ENCODE data around the gene LMBR1L.
A peak's percentile ranks its signal among the peaks of the same experiment; 100 is the strongest.

Gene LMBR1L

GRCh38 chr12:49088150-49088931 lies 22.3 kb downstream of the LMBR1L start:
- no peak overlapping the region for H2BK15ac ChIP-seq (ENCODE audit: low read depth, poor library complexity, severe bottlenecking)
- H2BK120ac ChIP-seq (ENCODE audit: low read depth, low read length): no peak overlapping the region
- H3K4ac ChIP-seq (ENCODE audit: low read depth in 1 of 2, low read length in 2 of 2): no peak overlapping the region
- no peak overlapping the region for H4K91ac ChIP-seq (ENCODE audit: low read length)
- H2BK12ac ChIP-seq (ENCODE audit: low read length in 2 of 2): no peak overlapping the region
- H3K27me3 ChIP-seq (ENCODE audit: control insufficient read depth in 1 of 2, insufficient read depth in 1 of 2, low read length in 2 of 2): peaks cover 46 to 58% of the 10 kb centered on the region in 2 experiments
- peak; percentile 87 for DNase-seq
- no peak overlapping the region for H3K27ac ChIP-seq (ENCODE audit: low read length, poor library complexity, severe bottlenecking)
- H3K9ac ChIP-seq (ENCODE audit: low read length): no peak overlapping the region
- no peak overlapping the region for H3K23ac ChIP-seq (ENCODE audit: low read length in 2 of 2)
- no peak overlapping the region for H2AFZ ChIP-seq (ENCODE audit: low read depth, low read length)
- no peak overlapping the region for H2AK5ac ChIP-seq (ENCODE audit: low read length, severe bottlenecking)
- no peaks in the 10 kb centered on the region for H3K36me3 ChIP-seq (ENCODE audit: control insufficient read depth in 1 of 2, insufficient read depth in 2 of 2, low read depth in 1 of 2, low read length in 2 of 2)
- no peak overlapping the region for H4K8ac ChIP-seq (ENCODE audit: low read length)
- H3K4me3 ChIP-seq (ENCODE audit: insufficient read depth in 1 of 2, low read depth in 1 of 2, low read length in 2 of 2): no peak overlapping the region
- peaks cover 25% of the 10 kb centered on the region for H3K4me1 ChIP-seq (ENCODE audit: control insufficient read depth, insufficient read depth, low read depth, low read length)
- no peak overlapping the region for H3K18ac ChIP-seq (ENCODE audit: low read depth in 1 of 2, low read length in 2 of 2)
- H2BK5ac ChIP-seq (ENCODE audit: low read depth, low read length, poor library complexity, severe bottlenecking): no peak overlapping the region
- WGBS: 2% methylated on average over 14 of the region's 18 CpGs
- H3K79me1 ChIP-seq (replicated peaks; ENCODE audit: low read length, poor library complexity, severe bottlenecking): no peaks in the 10 kb centered on the region
- no peak overlapping the region for H3K14ac ChIP-seq (ENCODE audit: low read length in 2 of 2)
- H3K9me3 ChIP-seq (ENCODE audit: control insufficient read depth, low read length): no peaks in the 10 kb centered on the region
- H3K4me2 ChIP-seq (ENCODE audit: low read length, poor library complexity, severe bottlenecking): peak overlapping the region; percentile 67

GRCh38 chr12:49086116-49086515 lies 24.5 kb downstream of the LMBR1L start:
- Histone ChIP-seq H2AK5ac (ENCODE audit: low read length, severe bottlenecking) (no peak overlapping the region), H3K9ac (ENCODE audit: low read length) (no peak overlapping the region), H3K27ac (ENCODE audit: low read length, poor library complexity, severe bottlenecking) (no peak overlapping the region), H3K14ac (ENCODE audit: low read length in 2 of 2) (no peak overlapping the region), H2BK12ac (ENCODE audit: low read length in 2 of 2) (no peak overlapping the region), H4K8ac (ENCODE audit: low read length) (no peak overlapping the region), H3K23ac (ENCODE audit: low read length in 2 of 2) (no peak overlapping the region), H3K4me2 (ENCODE audit: low read length, poor library complexity, severe bottlenecking) (no peak overlapping the region), H3K36me3 (ENCODE audit: control insufficient read depth in 1 of 2, insufficient read depth in 2 of 2, low read depth in 1 of 2, low read length in 2 of 2) (no peaks in the 10 kb centered on the region), H3K18ac (ENCODE audit: low read depth in 1 of 2, low read length in 2 of 2) (no peak overlapping the region), H2BK120ac (ENCODE audit: low read depth, low read length) (no peak overlapping the region), H3K4me3 (ENCODE audit: insufficient read depth in 1 of 2, low read depth in 1 of 2, low read length in 2 of 2) (no peak overlapping the region), H3K4me1 (ENCODE audit: control insufficient read depth, insufficient read depth, low read depth, low read length) (peaks cover 15% of the 10 kb centered on the region), H2AFZ (ENCODE audit: low read depth, low read length) (no peak overlapping the region), H4K91ac (ENCODE audit: low read length) (no peak overlapping the region), H3K79me1 (replicated peaks; ENCODE audit: low read length, poor library complexity, severe bottlenecking) (no peaks in the 10 kb centered on the region), H2BK15ac (ENCODE audit: low read depth, poor library complexity, severe bottlenecking) (no peak overlapping the region), H3K9me3 (ENCODE audit: control insufficient read depth, low read length) (no peaks in the 10 kb centered on the region), H2BK5ac (ENCODE audit: low read depth, low read length, poor library complexity, severe bottlenecking) (no peak overlapping the region), H3K27me3 (ENCODE audit: control insufficient read depth in 1 of 2, insufficient read depth in 1 of 2, low read length in 2 of 2) (peaks cover 30 to 42% of the 10 kb centered on the region in 2 experiments), H3K4ac (ENCODE audit: low read depth in 1 of 2, low read length in 2 of 2) (no peak overlapping the region)
- DNase-seq: no peak
- WGBS: 83% methylated on average over 2 of the region's 3 CpGs

- H3K27ac ChIP-seq (ENCODE audit: low read length, poor library complexity, severe bottlenecking): no peak overlapping the region
- no peaks in the 10 kb centered on the region for H3K9me3 ChIP-seq (ENCODE audit: control insufficient read depth, low read length)
- no peaks in the 10 kb centered on the region for H3K79me1 ChIP-seq (replicated peaks; ENCODE audit: low read length, poor library complexity, severe bottlenecking)
- H3K18ac ChIP-seq (ENCODE audit: low read depth in 1 of 2, low read length in 2 of 2): no peak overlapping the region
- H2AK5ac ChIP-seq (ENCODE audit: low read length, severe bottlenecking): no peak overlapping the region
- DNase-seq: no peak
- no peaks in the 10 kb centered on the region for H3K36me3 ChIP-seq (ENCODE audit: control insufficient read depth in 1 of 2, insufficient read depth in 2 of 2, low read depth in 1 of 2, low read length in 2 of 2)
- H3K4me1 ChIP-seq (ENCODE audit: control insufficient read depth, insufficient read depth, low read depth, low read length): peaks cover 5% of the 10 kb centered on the region
- WGBS: 100% methylated on average over 3 of the region's 3 CpGs
- no peak overlapping the region for H2BK120ac ChIP-seq (ENCODE audit: low read depth, low read length)
- no peak overlapping the region for H3K23ac ChIP-seq (ENCODE audit: low read length in 2 of 2)
- H3K27me3 ChIP-seq (ENCODE audit: control insufficient read depth in 1 of 2, insufficient read depth in 1 of 2, low read length in 2 of 2): peaks cover 21 to 35% of the 10 kb centered on the region in 2 experiments
- H3K4me3 ChIP-seq (ENCODE audit: insufficient read depth in 1 of 2, low read depth in 1 of 2, low read length in 2 of 2): no peak overlapping the region
- H2BK15ac ChIP-seq (ENCODE audit: low read depth, poor library complexity, severe bottlenecking): no peak overlapping the region
- H3K14ac ChIP-seq (ENCODE audit: low read length in 2 of 2): no peak overlapping the region
- no peak overlapping the region for H2AFZ ChIP-seq (ENCODE audit: low read depth, low read length)
- H3K4me2 ChIP-seq (ENCODE audit: low read length, poor library complexity, severe bottlenecking): no peak overlapping the region
- H4K91ac ChIP-seq (ENCODE audit: low read length): no peak overlapping the region
- no peak overlapping the region for H4K8ac ChIP-seq (ENCODE audit: low read length)
- no peak overlapping the region for H3K4ac ChIP-seq (ENCODE audit: low read depth in 1 of 2, low read length in 2 of 2)
- no peak overlapping the region for H2BK5ac ChIP-seq (ENCODE audit: low read depth, low read length, poor library complexity, severe bottlenecking)
- no peak overlapping the region for H3K9ac ChIP-seq (ENCODE audit: low read length)
- H2BK12ac ChIP-seq (ENCODE audit: low read length in 2 of 2): no peak overlapping the region
These were observed 26.2 kb downstream of the LMBR1L start for GRCh38 chr12:49084438-49084837.

- Histone ChIP-seq H3K9me3 (ENCODE audit: control insufficient read depth, low read length) (no peaks in the 10 kb centered on the region), H3K36me3 (ENCODE audit: control insufficient read depth in 1 of 2, insufficient read depth in 2 of 2, low read depth in 1 of 2, low read length in 2 of 2) (no peaks in the 10 kb centered on the region), H2BK120ac (ENCODE audit: low read depth, low read length) (no peak overlapping the region), H2BK15ac (ENCODE audit: low read depth, poor library complexity, severe bottlenecking) (no peak overlapping the region), H3K23ac (ENCODE audit: low read length in 2 of 2) (no peak overlapping the region), H3K4me3 (ENCODE audit: insufficient read depth in 1 of 2, low read depth in 1 of 2, low read length in 2 of 2) (no peak overlapping the region), H3K4me2 (ENCODE audit: low read length, poor library complexity, severe bottlenecking) (no peak overlapping the region), H3K4ac (ENCODE audit: low read depth in 1 of 2, low read length in 2 of 2) (no peak overlapping the region), H3K14ac (ENCODE audit: low read length in 2 of 2) (no peak overlapping the region), H3K27ac (ENCODE audit: low read length, poor library complexity, severe bottlenecking) (no peak overlapping the region), H2AFZ (ENCODE audit: low read depth, low read length) (no peak overlapping the region), H2BK12ac (ENCODE audit: low read length in 2 of 2) (no peak overlapping the region), H4K8ac (ENCODE audit: low read length) (no peak overlapping the region), H3K79me1 (replicated peaks; ENCODE audit: low read length, poor library complexity, severe bottlenecking) (no peaks in the 10 kb centered on the region), H3K4me1 (ENCODE audit: control insufficient read depth, insufficient read depth, low read depth, low read length) (no peaks in the 10 kb centered on the region), H3K27me3 (ENCODE audit: control insufficient read depth in 1 of 2, insufficient read depth in 1 of 2, low read length in 2 of 2) (peaks cover 12 to 18% of the 10 kb centered on the region in 2 experiments), H4K91ac (ENCODE audit: low read length) (no peak overlapping the region), H3K18ac (ENCODE audit: low read depth in 1 of 2, low read length in 2 of 2) (no peak overlapping the region), H3K9ac (ENCODE audit: low read length) (no peak overlapping the region), H2BK5ac (ENCODE audit: low read depth, low read length, poor library complexity, severe bottlenecking) (no peak overlapping the region), H2AK5ac (ENCODE audit: low read length, severe bottlenecking) (no peak overlapping the region)
- WGBS: 50% methylated on average over 1 of the region's 1 CpG
- DNase-seq: no peak
These were observed 30.9 kb downstream of the LMBR1L start for GRCh38 chr12:49079793-49080192.
